ENCODE measurements around the gene UBE2D2. TPM values are rescaled to one million over a fixed set of nuclear protein-coding genes. Genes with fewer than 3 reads are reported as not detected.

The UBE2D2 gene
- total and polyA plus RNA-seq, 10 of the 15 experiments (the other 5 are each of a cell fraction or from before 2014, with no cell fraction given), result 58.6 to 245 (median 128) TPM

DNA sequence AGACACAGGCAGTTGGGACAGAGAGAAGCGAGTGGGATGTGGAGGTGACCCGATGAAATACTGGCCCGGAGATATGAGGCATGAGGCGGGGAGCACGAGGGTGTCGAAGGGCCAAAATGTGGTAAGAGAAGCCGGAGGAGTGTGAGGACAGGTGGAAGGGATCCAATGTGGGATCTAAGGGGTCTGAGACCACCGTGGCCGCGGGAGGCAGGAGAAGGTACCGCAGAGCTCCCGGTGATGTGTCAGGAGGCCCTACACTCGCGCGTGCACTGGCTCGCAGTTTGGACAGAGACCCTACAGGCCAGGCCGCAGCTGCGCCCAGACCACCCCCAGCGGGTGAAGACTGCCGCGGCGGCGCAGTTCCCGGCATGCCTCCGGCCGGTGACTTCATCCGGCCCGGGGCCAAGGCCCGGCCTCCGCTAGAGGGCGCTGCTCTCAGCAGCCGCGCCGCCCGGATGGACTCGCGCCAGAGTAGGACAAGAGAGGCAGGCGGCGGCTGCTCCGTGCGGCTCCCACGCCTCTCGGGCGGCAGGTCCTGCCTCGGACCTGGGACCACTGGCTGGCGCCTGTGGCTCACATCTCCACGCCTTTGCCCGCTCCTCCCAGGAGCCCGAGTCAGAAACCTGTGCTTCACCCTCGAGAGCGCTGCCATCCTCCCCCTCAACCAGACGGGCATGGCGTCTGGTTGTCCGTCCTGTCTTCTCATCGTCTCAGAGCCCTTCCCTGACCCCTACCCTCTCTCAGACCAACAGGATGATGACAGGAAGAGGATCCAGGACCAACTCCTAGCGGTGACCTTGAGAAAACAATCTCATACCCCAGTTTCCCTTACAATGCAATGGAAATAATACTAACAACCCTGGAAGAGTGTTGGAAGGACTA lies 43.2 kb upstream of the UBE2D2 start:
- Histone ChIP-seq H2AFZ (ENCODE audit: control insufficient read depth, low read depth, low read length) (peak overlapping the region; percentile 99), H3K9me3 (replicated peaks; ENCODE audit: control insufficient read depth, insufficient read depth, low read length) (no peaks in the 10 kb centered on the region), H3K79me2 (ENCODE audit: control insufficient read depth, insufficient read depth, low read length) (no peaks in the 10 kb centered on the region), H3K27me3 (replicated peaks in 1 of 2; ENCODE audit: control insufficient read depth in 2 of 2, insufficient read depth in 2 of 2, low read length in 1 of 2) (no peaks in the 10 kb centered on the region), H3K9ac (ENCODE audit: control insufficient read depth, insufficient read depth, low read length) (peak overlapping the region; percentile 76), H3K4me1 (ENCODE audit: control insufficient read depth, insufficient read depth, low read length) (peaks cover 19% of the 10 kb centered on the region), H3K27ac (ENCODE audit: control insufficient read depth, insufficient read depth) (peak overlapping the region; percentile 69), H3K4me2 (ENCODE audit: control insufficient read depth, insufficient read depth) (peak overlapping the region; percentile 92), H3K4me3 (peak overlapping the region; percentile 66), H4K20me1 (ENCODE audit: control insufficient read depth, insufficient read depth) (no peaks in the 10 kb centered on the region), H3K36me3 (ENCODE audit: control insufficient read depth in 2 of 2, insufficient read depth in 2 of 2, low read length in 1 of 2) (no peaks in the 10 kb centered on the region)
- DNase-seq (ENCODE audit: low read depth, low spot score), result no peak
- SMC1A ChIA-PET (ENCODE audit: uncharacterized antibody, unreplicated experiment), result interaction anchor here (0.9 to 11.2 kb wide), 17 partner anchors 11 to 116 kb away, joined by 3 to 235 read pairs (median 4); partner anchors contain the start of genes DNAJC18 and STING1
- CTCF ChIA-PET, result interaction anchor here (0.6 to 10.1 kb wide), 16 partner anchors 13 to 130 kb away, joined by 3 to 491 read pairs (median 5); partner anchors contain the start of gene UBE2D2
- FAIRE-seq, result peak; percentile 66
- intact Hi-C loops (cut with micrococcal nuclease; ENCODE audit: unreplicated experiment), result loop anchor here (2.0 kb wide), 1 partner anchor 45 kb away; no protein-coding TSS in a partner anchor
- in situ Hi-C loops (cut with MboI), result loop anchor here (5.0 kb wide), 1 partner anchor 96 kb away; no protein-coding TSS in a partner anchor
- TSS peak; percentile 97 for BruUV-seq (replicated peaks)
- RAD21 ChIA-PET (ENCODE audit: unreplicated experiment), result interaction anchor here (0.9 to 9.6 kb wide), 17 partner anchors 11 to 247 kb away, joined by 3 to 241 read pairs (median 3); partner anchors contain the start of gene STING1
- ATAC-seq, result peak; percentile 92
- POLR2A ChIA-PET, result interaction anchor here (0.5 to 4.2 kb wide), 10 partner anchors 8 to 81 kb away, joined by 3 to 22 read pairs (median 4); partner anchors contain the start of gene STING1
- 7% methylated on average over 55 of the region's 56 CpGs for WGBS (ENCODE audit: insufficient coverage, insufficient replicate concordance, low lambda C conversion rate, missing lambda C conversion rate)
- TF ChIP-seq, protein P1, sequence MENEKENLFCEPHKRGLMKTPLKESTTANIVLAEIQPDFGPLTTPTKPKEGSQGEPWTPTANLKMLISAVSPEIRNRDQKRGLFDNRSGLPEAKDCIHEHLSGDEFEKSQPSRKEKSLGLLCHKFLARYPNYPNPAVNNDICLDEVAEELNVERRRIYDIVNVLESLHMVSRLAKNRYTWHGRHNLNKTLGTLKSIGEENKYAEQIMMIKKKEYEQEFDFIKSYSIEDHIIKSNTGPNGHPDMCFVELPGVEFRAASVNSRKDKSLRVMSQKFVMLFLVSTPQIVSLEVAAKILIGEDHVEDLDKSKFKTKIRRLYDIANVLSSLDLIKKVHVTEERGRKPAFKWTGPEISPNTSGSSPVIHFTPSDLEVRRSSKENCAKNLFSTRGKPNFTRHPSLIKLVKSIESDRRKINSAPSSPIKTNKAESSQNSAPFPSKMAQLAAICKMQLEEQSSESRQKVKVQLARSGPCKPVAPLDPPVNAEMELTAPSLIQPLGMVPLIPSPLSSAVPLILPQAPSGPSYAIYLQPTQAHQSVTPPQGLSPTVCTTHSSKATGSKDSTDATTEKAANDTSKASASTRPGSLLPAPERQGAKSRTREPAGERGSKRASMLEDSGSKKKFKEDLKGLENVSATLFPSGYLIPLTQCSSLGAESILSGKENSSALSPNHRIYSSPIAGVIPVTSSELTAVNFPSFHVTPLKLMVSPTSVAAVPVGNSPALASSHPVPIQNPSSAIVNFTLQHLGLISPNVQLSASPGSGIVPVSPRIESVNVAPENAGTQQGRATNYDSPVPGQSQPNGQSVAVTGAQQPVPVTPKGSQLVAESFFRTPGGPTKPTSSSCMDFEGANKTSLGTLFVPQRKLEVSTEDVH (IDR thresholded peaks at IDR 0.05; ENCODE audit: low read depth, partially characterized antibody), result no peak
- TF ChIP-seq SREBF1 (IDR thresholded peaks at IDR 0.05; ENCODE audit: low read length), result no peak
- TF ChIP-seq MEF2B (IDR thresholded peaks at IDR 0.05; ENCODE audit: partially characterized antibody, poor library complexity, severe bottlenecking), result peak; percentile 52
- no peak for TF ChIP-seq SMAD1 (IDR thresholded peaks at IDR 0.05; ENCODE audit: low read depth, partially characterized antibody)
- TF ChIP-seq, protein P2, sequence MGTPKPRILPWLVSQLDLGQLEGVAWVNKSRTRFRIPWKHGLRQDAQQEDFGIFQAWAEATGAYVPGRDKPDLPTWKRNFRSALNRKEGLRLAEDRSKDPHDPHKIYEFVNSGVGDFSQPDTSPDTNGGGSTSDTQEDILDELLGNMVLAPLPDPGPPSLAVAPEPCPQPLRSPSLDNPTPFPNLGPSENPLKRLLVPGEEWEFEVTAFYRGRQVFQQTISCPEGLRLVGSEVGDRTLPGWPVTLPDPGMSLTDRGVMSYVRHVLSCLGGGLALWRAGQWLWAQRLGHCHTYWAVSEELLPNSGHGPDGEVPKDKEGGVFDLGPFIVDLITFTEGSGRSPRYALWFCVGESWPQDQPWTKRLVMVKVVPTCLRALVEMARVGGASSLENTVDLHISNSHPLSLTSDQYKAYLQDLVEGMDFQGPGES (IDR thresholded peaks at IDR 0.05), result no peak
- peak; percentile 84 for TF ChIP-seq DPF2 (IDR thresholded peaks at IDR 0.05)
- TF ChIP-seq NBN (IDR thresholded peaks at IDR 0.05), result peak; percentile 85; the same call in 1 of the 2 replicates
- no peak for TF ChIP-seq SRF (IDR thresholded peaks at IDR 0.05; ENCODE audit: low read depth in 2 of 2, low read length in 2 of 2)
- no peak for TF ChIP-seq NFIC (IDR thresholded peaks at IDR 0.05; ENCODE audit: low read depth, low read length)
- TF ChIP-seq POLR2A (IDR thresholded peaks at IDR 0.05; ENCODE audit: low read depth, low read length), result peak; percentile 96
- TF ChIP-seq CHD4 (IDR thresholded peaks at IDR 0.05), result no peak
- TF ChIP-seq RCOR1 (conservative IDR thresholded peaks at IDR 0.05; ENCODE audit: low read depth, low read length), result no peak
- TF ChIP-seq POU2F2 (IDR thresholded peaks at IDR 0.05; ENCODE audit: borderline replicate concordance, low read depth, low read length), result peak; percentile 68; the same call in 1 of the 3 replicates
- TF ChIP-seq JUND (IDR thresholded peaks at IDR 0.05; ENCODE audit: low read depth, low read length), result peak; percentile 70; the same call in 1 of the 2 replicates
- TF ChIP-seq CEBPB (IDR thresholded peaks at IDR 0.05; ENCODE audit: borderline replicate concordance in 1 of 2, low read depth in 2 of 2, low read length in 2 of 2), result no peak
- TF ChIP-seq NKRF (conservative IDR thresholded peaks at IDR 0.05), result peak; percentile 64; the same call in 1 of the 2 replicates
- no peak for TF ChIP-seq NR2C1 (IDR thresholded peaks at IDR 0.05)
- no peak for TF ChIP-seq SIX5 (IDR thresholded peaks at IDR 0.05; ENCODE audit: low read depth, low read length, severe bottlenecking)
